B cell (primary cell): Measurements from ENCODE around the gene PSG6. TPM values are rescaled to one million over a fixed set of nuclear protein-coding genes. Genes with fewer than 3 reads are reported as not detected.
"Not testable (repeated sequence)": the region's sequence is repeated elsewhere in the genome, so short reads cannot be mapped to it uniquely, and the experiment has no call there.

Source experiments
- ATAC-seq: fragments of 200-7000 bp; cut with Tn5 transposase; one replicate; pipeline ENCODE4 v1.10.0; 2021; ENCODE audit warnings: low read depth, mild to moderate bottlenecking, moderate number of reproducible peaks, moderate library complexity
- CTCF ChIA-PET: fragments of 350-600 bp; sonication (Branson Sonifier 250); formaldehyde crosslinking; loops from one replicate; lab custom pipeline; 2021; ENCODE audit warnings: antibody characterized with exemption, inconsistent platforms; lab: Charles Lee
- POLR2A ChIA-PET: fragments of 350-600 bp; sonication (Branson Sonifier 250); formaldehyde crosslinking; loops from one replicate; lab custom pipeline; 2021; ENCODE audit warnings: antibody characterized with exemption; lab: Charles Lee
- DNase-seq: peaks from one replicate; pipeline ENCODE4 v3.0.0; 2013
- H2AFZ ChIP-seq: 2 replicates; pipeline ENCODE4 v1.6.1; 2012; ENCODE audit warnings: mild to moderate bottlenecking, low read depth, low read length; ENCODE audit not compliant: insufficient read depth, poor library complexity, severe bottlenecking
- H3K27ac ChIP-seq, 2 donors: 1 replicate in 1 of 2; 2 replicates in 1 of 2; pipeline ENCODE4 v1.5.1; 2012 to 2013; ENCODE audit warnings: low read length in 2 of 2, mild to moderate bottlenecking in 2 of 2, moderate library complexity in 1 of 2
- H3K27me3 ChIP-seq, 4 experiments: fragments of 200-600 bp in 1 of 4; sonication (generic) in 1 of 4; replicated peaks in 1 of 4; 1 replicate in 2 of 4; 2 replicates in 2 of 4; pipeline versions ENCODE4 v1.6.1 to v1.7.0; 2013 to 2016; ENCODE audit warnings: low read length in 3 of 4, mild to moderate bottlenecking in 2 of 4, mixed read lengths in 1 of 4, moderate library complexity in 1 of 4; ENCODE audit not compliant: insufficient read depth in 4 of 4, control insufficient read depth in 3 of 4; ENCODE audit errors: control extremely low read depth in 1 of 4
- H3K36me3 ChIP-seq, 2 experiments: replicated peaks in 1 of 2; 1 replicate in 1 of 2; 2 replicates in 1 of 2; pipeline versions ENCODE4 v1.6.1 to v1.7.1; 2013; ENCODE audit warnings: low read length in 1 of 2; ENCODE audit not compliant: insufficient read depth in 2 of 2, control insufficient read depth in 1 of 2; ENCODE audit errors: control extremely low read depth in 1 of 2, extremely low read depth in 1 of 2
- H3K4me1 ChIP-seq, 2 donors: fragments of 200-600 bp in 1 of 2; sonication (generic) in 1 of 2; 1 replicate in 1 of 2; 2 replicates in 1 of 2; pipeline versions ENCODE4 v1.5.1 to v1.6.1; 2013 to 2017; ENCODE audit warnings: low read length in 2 of 2; ENCODE audit not compliant: control insufficient read depth in 2 of 2, insufficient read depth in 2 of 2
- H3K4me2 ChIP-seq: replicated peaks from 2 replicates; pipeline ENCODE3; 2012; ENCODE audit warnings: mild to moderate bottlenecking, low read depth, low read length; ENCODE audit not compliant: poor library complexity, severe bottlenecking
- H3K4me3 ChIP-seq, 5 experiments: fragments of 200-600 bp in 1 of 5; sonication (generic) in 1 of 5; 1 replicate in 3 of 5; 2 replicates in 2 of 5; pipeline versions ENCODE4 v1.5.1 to v1.7.0; 2011 to 2016; ENCODE audit warnings: low read length in 4 of 5, mild to moderate bottlenecking in 4 of 5, low read depth in 2 of 5, control low read depth in 1 of 5, moderate library complexity in 1 of 5; ENCODE audit not compliant: insufficient read depth in 1 of 5; ENCODE audit errors: control extremely low read depth in 1 of 5, extremely low read depth in 1 of 5
- H3K79me2 ChIP-seq: fragments of 200-600 bp; sonication (generic); one replicate; pipeline ENCODE4 v1.6.0; 2016; ENCODE audit warnings: low read length; ENCODE audit not compliant: control insufficient read depth, insufficient read depth
- H3K9ac ChIP-seq: fragments of 200-600 bp; sonication (generic); 2 replicates; pipeline ENCODE4 v1.6.1; 2017; ENCODE audit warnings: mild to moderate bottlenecking, low read length, moderate library complexity
- H3K9me3 ChIP-seq, 3 donors: one replicate each; pipeline versions ENCODE4 v1.6.1 to v1.7.1; 2013; ENCODE audit warnings: low read length in 2 of 3; ENCODE audit not compliant: control insufficient read depth in 2 of 3, insufficient read depth in 1 of 3; ENCODE audit errors: control extremely low read depth in 1 of 3
- H4K20me1 ChIP-seq: 2 replicates; pipeline ENCODE4 v1.6.0; 2012; ENCODE audit warnings: mild to moderate bottlenecking, low read length; ENCODE audit not compliant: insufficient read depth, control insufficient read depth, poor library complexity, severe bottlenecking
- H3K27ac Mint-ChIP-seq: one replicate; pipeline ENCODE4 v1.8.0; 2021; ENCODE audit warnings: mixed read lengths
- H3K27me3 Mint-ChIP-seq: one replicate; pipeline ENCODE4 v1.8.0; 2021; ENCODE audit warnings: mixed read lengths
- H3K4me1 Mint-ChIP-seq: one replicate; pipeline ENCODE4 v1.8.0; 2021; ENCODE audit warnings: mixed read lengths
- H3K4me3 Mint-ChIP-seq: one replicate; pipeline ENCODE4 v1.8.0; 2021; ENCODE audit warnings: mixed read lengths
- H3K9me3 Mint-ChIP-seq: one replicate; pipeline ENCODE4 v1.8.0; 2022; ENCODE audit warnings: mixed read lengths; ENCODE audit not compliant: insufficient read depth
- WGBS: methylation state at CpG from one replicate; pipeline ENCODE4 v1.1.5; 2013; ENCODE audit warnings: missing lambda C conversion rate; ENCODE audit not compliant: insufficient coverage; 5-methylcytosine and 5-hydroxymethylcytosine counted together
- intact Hi-C: fragments of 100-400 bp; cut with micrococcal nuclease; formaldehyde crosslinking; loops from one replicate; pipeline ENCODE4 v1.10.0; 2022
- polyA plus RNA-seq: library from polyadenylated mRNA; depleted of rRNA; stranded (reverse); fragments of >200 nt; gene quantifications from 2 replicates; pipeline ENCODE4 v1.2.3, GENCODE V29; 2012
- total RNA-seq, 2 donors: library from RNA; stranded (reverse); fragments of 120-200 nt in 1 of 2; gene quantifications; 1 replicate in 1 of 2; 2 replicates in 1 of 2; pipeline versions ENCODE4 v1.2.3 to v1.2.4, GENCODE V29; 2013 to 2022

The PSG6 gene
- total and polyA plus RNA-seq, 2 donors (not counting 1 experiment from before 2014, with no cell fraction given), result not detected

DNA sequence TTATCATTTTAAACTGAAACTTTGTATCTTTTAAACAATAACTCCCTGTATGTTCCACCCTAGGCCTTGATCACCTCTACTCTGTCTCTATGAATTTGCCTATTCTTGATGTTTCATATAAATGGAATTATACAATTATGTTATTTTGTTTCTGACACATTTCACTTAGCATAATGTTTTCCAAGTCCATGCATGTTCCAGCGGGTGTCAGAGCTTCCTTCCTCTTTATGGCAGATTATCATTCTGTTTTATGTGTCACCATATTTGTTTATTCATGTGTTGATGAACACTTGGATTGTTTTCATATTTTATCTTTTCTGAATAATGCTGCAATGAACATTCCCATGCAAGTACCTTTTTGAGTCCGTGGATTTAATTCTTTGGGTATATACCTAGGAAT is 35.0 kb downstream of the PSG6 start:
- H3K9ac ChIP-seq, H3K4me1 ChIP-seq, H4K20me1 ChIP-seq, ATAC-seq, H3K27ac ChIP-seq, H3K79me2 ChIP-seq, H3K9me3 Mint-ChIP-seq, H3K4me1 Mint-ChIP-seq, CTCF ChIA-PET, DNase-seq, H3K27ac Mint-ChIP-seq, H3K27me3 ChIP-seq, intact Hi-C loops, H3K9me3 ChIP-seq, H2AFZ ChIP-seq, H3K4me3 Mint-ChIP-seq, H3K4me2 ChIP-seq, H3K4me3 ChIP-seq, H3K36me3 ChIP-seq, POLR2A ChIA-PET: not testable (repeated sequence)
- H3K27me3 Mint-ChIP-seq, result peaks cover 33% of the 10 kb centered on the region
- WGBS, result no CpG with 5 or more reads among the region's 2 CpGs

DNA sequence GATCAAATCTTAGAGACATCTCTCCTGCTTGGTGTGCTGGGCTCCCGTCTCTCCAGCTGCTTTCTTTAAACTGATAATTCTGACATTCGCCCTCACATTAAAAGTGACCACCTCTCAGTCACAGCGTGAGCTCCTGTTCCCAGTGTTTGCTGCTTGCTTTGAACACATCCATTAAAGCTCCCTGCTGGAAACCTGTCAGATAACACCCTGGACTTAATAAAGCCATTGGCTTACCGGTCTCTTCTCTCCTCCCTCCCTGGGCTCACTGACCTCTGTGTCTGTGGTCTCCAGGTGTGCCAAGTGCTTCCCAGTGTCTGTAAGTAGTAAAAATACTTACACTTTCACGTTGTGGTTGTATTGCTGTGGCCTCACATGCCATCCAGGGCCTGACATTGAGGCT is 35.7 kb downstream of the PSG6 start:
- H3K4me3 Mint-ChIP-seq, H2AFZ ChIP-seq, intact Hi-C loops, H3K9me3 ChIP-seq, H3K4me2 ChIP-seq, H3K27ac Mint-ChIP-seq, CTCF ChIA-PET, H3K4me3 ChIP-seq, H3K4me1 ChIP-seq, H3K9me3 Mint-ChIP-seq, ATAC-seq, DNase-seq, H3K27me3 ChIP-seq, H4K20me1 ChIP-seq, POLR2A ChIA-PET, H3K4me1 Mint-ChIP-seq, H3K27ac ChIP-seq, H3K36me3 ChIP-seq, H3K79me2 ChIP-seq, H3K9ac ChIP-seq: not testable (repeated sequence)
- peaks cover 30% of the 10 kb centered on the region for H3K27me3 Mint-ChIP-seq
- WGBS, result 80% methylated on average over 3 of the region's 5 CpGs

DNA sequence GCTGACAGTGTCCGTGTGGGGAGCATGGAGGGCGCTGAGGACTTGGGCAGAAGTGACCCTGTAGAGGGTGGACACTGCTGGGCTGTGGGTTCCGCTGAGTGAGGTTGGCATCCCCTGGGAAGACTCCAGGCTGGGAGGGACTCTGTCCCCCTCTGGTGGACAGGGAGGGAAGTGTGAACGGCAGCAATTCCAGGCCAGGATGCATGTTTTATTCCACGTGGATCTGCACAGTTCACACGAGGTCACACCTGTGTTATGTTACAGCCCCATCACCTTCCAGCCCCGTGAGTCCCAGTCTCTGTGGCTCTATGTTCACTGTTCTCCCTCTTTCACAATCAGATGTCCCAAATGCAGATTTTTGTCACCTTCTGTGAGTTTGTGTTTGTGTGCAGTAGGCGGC is 36.4 kb downstream of the PSG6 start:
- ATAC-seq, H3K9me3 ChIP-seq, DNase-seq, intact Hi-C loops, CTCF ChIA-PET, H3K9ac ChIP-seq, H3K4me2 ChIP-seq, H3K9me3 Mint-ChIP-seq, H3K4me1 Mint-ChIP-seq, H3K4me1 ChIP-seq, H3K27ac Mint-ChIP-seq, H3K4me3 Mint-ChIP-seq, H3K4me3 ChIP-seq, H4K20me1 ChIP-seq, POLR2A ChIA-PET, H2AFZ ChIP-seq, H3K79me2 ChIP-seq, H3K27me3 ChIP-seq, H3K36me3 ChIP-seq, H3K27ac ChIP-seq: not testable (repeated sequence)
- H3K27me3 Mint-ChIP-seq, result peaks cover 28% of the 10 kb centered on the region
- WGBS, result 52% methylated on average over 3 of the region's 8 CpGs

- H3K27ac ChIP-seq, H3K9ac ChIP-seq, H3K27ac Mint-ChIP-seq, POLR2A ChIA-PET, H3K4me2 ChIP-seq, H3K4me1 Mint-ChIP-seq, H4K20me1 ChIP-seq, intact Hi-C loops, H3K9me3 ChIP-seq, DNase-seq, ATAC-seq, H3K9me3 Mint-ChIP-seq, H3K4me3 ChIP-seq, H3K4me3 Mint-ChIP-seq, CTCF ChIA-PET, H2AFZ ChIP-seq, H3K4me1 ChIP-seq, H3K79me2 ChIP-seq, H3K27me3 ChIP-seq, H3K36me3 ChIP-seq: not testable (repeated sequence)
- 94% methylated on average over 9 of the region's 9 CpGs for WGBS
- peaks cover 26% of the 10 kb centered on the region for H3K27me3 Mint-ChIP-seq
Measured at GRCh38 chr19:42880621-42881020, 37.1 kb downstream of the PSG6 start.
